ENCODE results near the gene RALB. TPM values are rescaled to one million over a fixed set of nuclear protein-coding genes. Genes with fewer than 3 reads are reported as not detected.

The RALB gene
- total RNA-seq, 1 experiment from 2014 or later, result 17.1 TPM

GRCh38 chr2:120221616-120222015, 31.0 kb upstream of the RALB start (continued):
- TF ChIP-seq E2F4 (CRISPR knock-in tag; IDR thresholded peaks at IDR 0.05; ENCODE audit: borderline replicate concordance, low read depth) (no peak), JUN (CRISPR knock-in tag; IDR thresholded peaks at IDR 0.05) (no peak), ZNF263 (CRISPR knock-in tag; IDR thresholded peaks at IDR 0.05; ENCODE audit: low read depth) (no peak), MXD4 (CRISPR knock-in tag; IDR thresholded peaks at IDR 0.05; ENCODE audit: borderline replicate concordance) (no peak)

DNA sequence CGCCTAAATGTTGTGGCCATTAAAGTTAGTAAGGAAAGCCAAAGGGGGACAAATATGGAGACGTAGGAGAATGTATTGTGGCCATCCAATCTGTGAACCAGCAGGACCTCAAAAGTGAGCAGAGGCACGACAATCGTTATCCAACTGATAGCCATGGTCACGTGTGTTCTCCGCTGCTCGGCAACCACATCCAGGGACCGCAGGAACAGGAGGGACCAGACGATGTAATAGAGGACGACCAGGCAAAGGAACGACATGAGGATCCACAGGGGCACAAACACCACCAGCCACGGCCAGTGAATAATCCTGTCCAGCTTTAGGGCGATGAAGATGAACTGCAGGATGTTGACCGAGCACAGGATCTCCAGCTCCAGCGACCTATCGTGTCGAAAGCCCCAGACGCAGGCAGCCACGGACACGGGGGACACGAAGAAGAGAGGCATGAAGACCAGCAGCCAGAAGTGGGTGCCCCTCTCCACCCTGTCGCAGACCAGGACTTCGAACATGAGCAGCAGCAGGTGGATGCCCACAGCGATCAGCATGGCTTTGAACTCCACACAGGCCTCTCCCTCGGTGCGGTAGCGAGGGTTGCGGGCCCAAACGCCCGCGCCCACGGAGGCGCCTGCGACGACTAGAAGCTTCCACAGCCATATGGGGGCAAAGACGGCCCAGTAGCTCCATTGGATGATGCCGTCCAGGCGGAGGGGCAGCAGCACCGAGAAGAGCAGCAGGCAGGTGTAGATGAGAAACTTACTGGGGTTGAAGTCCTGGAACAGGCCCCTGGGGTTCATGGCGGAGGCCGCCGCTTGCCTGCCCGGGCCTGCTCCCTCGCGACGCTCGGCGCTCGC, 30.2 kb upstream of the RALB start:
- TF ChIP-seq NR3C1 (CRISPR knock-in tag; conservative IDR thresholded peaks at IDR 0.05; ENCODE audit: low read depth) (no peak), E2F4 (CRISPR knock-in tag; IDR thresholded peaks at IDR 0.05; ENCODE audit: borderline replicate concordance, low read depth) (no peak), ARID4B (CRISPR knock-in tag; IDR thresholded peaks at IDR 0.05; ENCODE audit: borderline replicate concordance) (no peak), KAT7 (CRISPR knock-in tag; IDR thresholded peaks at IDR 0.05; ENCODE audit: borderline replicate concordance) (no peak)
- Mint-ChIP-seq H3K9me3 (peaks cover 11% of the 10 kb centered on the region), H3K27ac (no peak overlapping the region), H3K27me3 (ENCODE audit: low read depth) (peaks cover 48% of the 10 kb centered on the region), H3K4me3 (peak overlapping the region; percentile 56), H3K36me3 (peaks cover 22% of the 10 kb centered on the region), H3K4me1 (peaks cover 11% of the 10 kb centered on the region)
- DNase-seq (ENCODE audit: low spot score), result no peak
- POLR2A ChIA-PET, result no interaction called here
- no peak for ATAC-seq
- CTCF ChIA-PET, result interaction anchor here (0.7 to 1.2 kb wide), 9 partner anchors 10 to 91 kb away, joined by 3 to 11 read pairs (median 5); partner anchors contain the start of gene RALB

DNA sequence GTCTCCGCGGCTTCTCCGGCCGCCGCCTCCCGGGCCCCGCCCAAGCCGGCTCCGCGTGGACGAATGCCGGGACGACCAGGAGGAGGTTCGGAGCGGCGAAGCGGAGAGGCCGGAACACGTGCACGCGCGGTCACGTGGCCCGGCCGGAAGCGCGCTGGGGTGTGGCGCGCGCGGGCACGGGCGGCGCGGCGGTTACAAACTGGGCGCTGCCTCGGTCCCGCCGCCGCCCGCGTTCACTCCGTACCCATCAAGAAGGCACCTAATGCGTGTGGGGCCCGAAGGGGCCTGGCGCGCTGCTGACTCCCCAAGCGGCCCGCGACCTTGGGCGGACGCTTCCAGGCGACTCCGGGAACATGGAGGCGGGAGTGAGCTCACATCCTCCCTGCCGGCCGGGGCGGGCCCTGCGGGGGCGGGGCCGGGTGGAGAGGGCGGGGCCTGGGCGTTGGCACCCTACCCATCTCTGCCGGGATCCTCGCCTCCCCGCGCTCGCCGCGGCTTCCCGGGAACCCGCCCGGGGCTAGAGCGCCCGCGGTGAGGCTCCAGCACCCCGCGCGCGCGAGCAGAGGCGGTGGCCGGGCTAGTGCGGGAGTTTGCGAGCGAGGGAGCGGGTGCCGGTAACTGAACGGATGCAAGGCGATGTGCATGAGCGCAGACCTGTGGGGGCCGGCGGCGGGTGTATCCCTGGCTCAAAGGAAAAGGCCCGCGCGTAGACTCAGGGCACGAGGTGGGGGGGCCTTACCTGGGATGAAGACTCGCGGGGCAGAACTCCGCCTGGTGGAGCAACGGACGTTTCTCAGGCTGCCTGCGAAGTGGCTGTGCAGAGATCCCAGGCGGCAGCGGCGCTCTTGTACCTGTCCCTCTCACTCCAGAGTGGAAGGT, 29.4 kb upstream of the RALB start, which contains the start of gene TMEM185B:
Gene TMEM185B, minus strand, starts transcription at position 367 of the 879 bp plus-strand sequence. CDS start 424 bp downstream, outside the sequence.
- peaks cover 22% of the 10 kb centered on the region for H3K36me3 Mint-ChIP-seq
- H3K4me3 Mint-ChIP-seq, result peak within 1 kb of the TSS; percentile 65
- ATAC-seq (peak; percentile 89), DNase-seq (ENCODE audit: low spot score) (peak; percentile 82)
- CTCF ChIA-PET, result interaction anchor here (0.7 to 1.2 kb wide), 9 partner anchors 9 to 90 kb away, joined by 3 to 11 read pairs (median 5); partner anchors contain the start of gene RALB
- H3K27ac Mint-ChIP-seq, result no peak within 1 kb of the TSS
- POLR2A ChIA-PET, result interaction anchor here (1.0 kb wide), 1 partner anchor 29 kb away, joined by 3 read pairs; the partner anchor contains the start of gene RALB
- peaks cover 11% of the 10 kb centered on the region for H3K9me3 Mint-ChIP-seq
- peaks cover 51% of the 10 kb centered on the region for H3K27me3 Mint-ChIP-seq (ENCODE audit: low read depth)
- peaks cover 11% of the 10 kb centered on the region for H3K4me1 Mint-ChIP-seq
- TF ChIP-seq NFYB (CRISPR knock-in tag; conservative IDR thresholded peaks at IDR 0.05; ENCODE audit: low read depth) (peak; percentile 68), ZNF423 (CRISPR knock-in tag; IDR thresholded peaks at IDR 0.05) (peak; percentile 64; the same call in 1 of the 2 replicates), MYBL2 (CRISPR knock-in tag; IDR thresholded peaks at IDR 0.05) (peak; percentile 94; the same call in 1 of the 2 replicates), OVOL2 (CRISPR knock-in tag; IDR thresholded peaks at IDR 0.05; ENCODE audit: borderline replicate concordance) (no peak), ELF4 (CRISPR knock-in tag; IDR thresholded peaks at IDR 0.05; ENCODE audit: low read depth) (peak; percentile 99), GRHL2 (CRISPR knock-in tag; IDR thresholded peaks at IDR 0.05; ENCODE audit: insufficient replicate concordance, severe bottlenecking) (no peak), ZNF532 (CRISPR knock-in tag; IDR thresholded peaks at IDR 0.05; ENCODE audit: borderline replicate concordance) (peak; percentile 85; the same call in 1 of the 2 replicates)
- TF ChIP-seq, protein P1, sequence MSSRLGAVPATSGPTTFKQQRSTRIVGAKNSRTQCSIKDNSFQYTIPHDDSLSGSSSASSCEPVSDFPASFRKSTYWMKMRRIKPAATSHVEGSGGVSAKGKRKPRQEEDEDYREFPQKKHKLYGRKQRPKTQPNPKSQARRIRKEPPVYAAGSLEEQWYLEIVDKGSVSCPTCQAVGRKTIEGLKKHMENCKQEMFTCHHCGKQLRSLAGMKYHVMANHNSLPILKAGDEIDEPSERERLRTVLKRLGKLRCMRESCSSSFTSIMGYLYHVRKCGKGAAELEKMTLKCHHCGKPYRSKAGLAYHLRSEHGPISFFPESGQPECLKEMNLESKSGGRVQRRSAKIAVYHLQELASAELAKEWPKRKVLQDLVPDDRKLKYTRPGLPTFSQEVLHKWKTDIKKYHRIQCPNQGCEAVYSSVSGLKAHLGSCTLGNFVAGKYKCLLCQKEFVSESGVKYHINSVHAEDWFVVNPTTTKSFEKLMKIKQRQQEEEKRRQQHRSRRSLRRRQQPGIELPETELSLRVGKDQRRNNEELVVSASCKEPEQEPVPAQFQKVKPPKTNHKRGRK (CRISPR knock-in tag; IDR thresholded peaks at IDR 0.05; ENCODE audit: borderline replicate concordance), result 0 out of 2 replicates have a peak, but pooled peaks have one; percentile 50
